GM23338 (cell line): ENCODE data around the gene ARHGEF9.

Experiments used
- CREB1 ChIP-seq: fragments of 250-450 bp; sonication (Bioruptor Pico); IDR thresholded peaks from 2 replicates; pipeline ENCODE4 v1.5.0; 2020; ENCODE audit warnings: low read depth, mild to moderate bottlenecking, moderate library complexity
- CTCF ChIP-seq, 2 experiments: fragments of 200-600 bp in 1 of 2; sonication (generic) in 1 of 2; conservative IDR thresholded peaks; 2 replicates each; pipeline versions ENCODE4 v1.5.1 to v1.6.1; 2016 to 2017; ENCODE audit warnings: antibody characterized with exemption in 2 of 2, low read depth in 2 of 2, mild to moderate bottlenecking in 2 of 2, moderate library complexity in 1 of 2
- POLR2AphosphoS5 ChIP-seq: IDR thresholded peaks from 2 replicates; pipeline ENCODE4 v1.6.1; 2016; ENCODE audit warnings: antibody characterized with exemption, low read depth

- no peak for TF ChIP-seq CTCF (conservative IDR thresholded peaks at IDR 0.05; ENCODE audit: low read depth in 2 of 2)
- no peak for TF ChIP-seq CREB1 (CRISPR knock-in tag)
- TF ChIP-seq POLR2AphosphoS5, result no peak
These were observed 2.5 kb downstream of the ARHGEF9 start for GRCh38 chrX:63782515-63782914.
